IMR-90 (cell line): ENCODE measurements around the gene CSF2RB. TPM values are rescaled to one million over a fixed set of nuclear protein-coding genes. Genes with fewer than 3 reads are reported as not detected.

Source experiments
- ATAC-seq: fragments of 200-7000 bp; cut with Tn5 transposase; 2 replicates; pipeline ENCODE4 v1.9.1; 2020; ENCODE audit warnings: low read depth, mild to moderate bottlenecking, moderate library complexity
- BruUV-seq: library from RNA; stranded (reverse); fragments of 400-500 nt; replicated peaks from 2 replicates; lab custom pipeline; 2021; lab: Mats Ljungman, UMichigan
- CTCF ChIA-PET: fragments of 300-600 bp; formaldehyde crosslinking; extraction: SDS; loops from one replicate; lab custom pipeline; 2021; ENCODE audit warnings: antibody characterized with exemption; lab: Yijun Ruan, JAX
- POLR2A ChIA-PET: fragments of 300-600 bp; sonication (Branson Sonifier 250); formaldehyde crosslinking; loops from one replicate; lab custom pipeline; 2022; ENCODE audit warnings: antibody characterized with exemption; ENCODE audit not compliant: unreplicated experiment; lab: Charles Lee
- DNase-seq: peaks from one replicate; pipeline ENCODE4 v3.0.0; 2013
- H2AFZ ChIP-seq: replicated peaks from 2 replicates; pipeline ENCODE3; 2013; ENCODE audit warnings: low read length, mild to moderate bottlenecking; ENCODE audit not compliant: poor library complexity
- H2AK5ac ChIP-seq: 2 replicates; pipeline ENCODE4 v1.6.1; 2013; ENCODE audit warnings: low read depth, low read length, inconsistent platforms
- H2AK9ac ChIP-seq: replicated peaks from 2 replicates; pipeline ENCODE3; 2013; ENCODE audit warnings: mild to moderate bottlenecking, low read depth, low read length, moderate library complexity; ENCODE audit not compliant: poor library complexity
- H2BK120ac ChIP-seq: 2 replicates; pipeline ENCODE4 v1.6.1; 2013; ENCODE audit warnings: low read depth, low read length, inconsistent platforms
- H2BK15ac ChIP-seq: 3 replicates; pipeline ENCODE4 v1.6.1; 2013; ENCODE audit warnings: low read depth, low read length, inconsistent platforms
- H2BK20ac ChIP-seq: 2 replicates; pipeline ENCODE4 v1.6.1; 2013; ENCODE audit warnings: low read depth, mild to moderate bottlenecking, inconsistent platforms, low read length, moderate library complexity
- H2BK5ac ChIP-seq: 2 replicates; pipeline ENCODE4 v1.6.1; 2013; ENCODE audit warnings: mild to moderate bottlenecking, low read depth, low read length, inconsistent platforms; ENCODE audit not compliant: poor library complexity, severe bottlenecking
- H3K14ac ChIP-seq: replicated peaks from 2 replicates; pipeline ENCODE4 v1.6.1; 2013; ENCODE audit warnings: low read depth, low read length, inconsistent platforms
- H3K18ac ChIP-seq: 2 replicates; pipeline ENCODE4 v1.6.1; 2013; ENCODE audit warnings: low read depth, low read length, control low read depth
- H3K23ac ChIP-seq: 2 replicates; pipeline ENCODE4 v1.6.1; 2013; ENCODE audit warnings: low read depth, low read length, inconsistent platforms
- H3K27ac ChIP-seq: 2 replicates; pipeline ENCODE4 v1.5.1; 2013; ENCODE audit warnings: mild to moderate bottlenecking, control low read depth, low read length; ENCODE audit not compliant: insufficient read depth
- H3K27me3 ChIP-seq: 2 replicates; pipeline ENCODE4 v1.6.1; 2013; ENCODE audit warnings: low read length; ENCODE audit not compliant: control insufficient read depth, insufficient read depth
- H3K36me3 ChIP-seq: 2 replicates; pipeline ENCODE4 v1.6.1; 2013; ENCODE audit warnings: low read length, mixed read lengths; ENCODE audit not compliant: control insufficient read depth, insufficient read depth
- H3K4ac ChIP-seq: 2 replicates; pipeline ENCODE4 v1.6.1; 2013; ENCODE audit warnings: low read depth, low read length, inconsistent platforms
- H3K4me1 ChIP-seq: 2 replicates; pipeline ENCODE4 v1.6.1; 2013; ENCODE audit warnings: low read length, mixed read lengths; ENCODE audit not compliant: control insufficient read depth, insufficient read depth
- H3K4me2 ChIP-seq: 2 replicates; pipeline ENCODE4 v1.6.1; 2013; ENCODE audit warnings: low read depth, mild to moderate bottlenecking, control low read depth, low read length, moderate library complexity
- H3K4me3 ChIP-seq: 2 replicates; pipeline ENCODE4 v1.5.1; 2013; ENCODE audit warnings: low read depth, mild to moderate bottlenecking, control low read depth, low read length, moderate library complexity; ENCODE audit not compliant: insufficient read depth
- H3K56ac ChIP-seq: 2 replicates; pipeline ENCODE4 v1.6.1; 2013; ENCODE audit warnings: low read length, inconsistent platforms; ENCODE audit not compliant: insufficient read depth; ENCODE audit errors: extremely low read depth
- H3K79me1 ChIP-seq, 2 experiments: 2 replicates each; pipeline ENCODE4 v1.6.1; 2013; ENCODE audit warnings: low read length in 2 of 2, inconsistent platforms in 1 of 2, low read depth in 1 of 2
- H3K9ac ChIP-seq: 2 replicates; pipeline ENCODE4 v1.6.1; 2013; ENCODE audit warnings: low read depth, low read length, control low read depth
- H3K9me1 ChIP-seq: 2 replicates; pipeline ENCODE4 v1.6.1; 2013; ENCODE audit warnings: low read length, inconsistent platforms; ENCODE audit not compliant: insufficient read depth
- H3K9me3 ChIP-seq: 2 replicates; pipeline ENCODE4 v1.6.1; 2013; ENCODE audit warnings: low read length; ENCODE audit not compliant: control insufficient read depth, insufficient read depth
- H4K20me1 ChIP-seq: 2 replicates; pipeline ENCODE4 v1.6.1; 2013; ENCODE audit warnings: low read length, inconsistent platforms; ENCODE audit not compliant: insufficient read depth
- H4K5ac ChIP-seq: 2 replicates; pipeline ENCODE4 v1.6.1; 2013; ENCODE audit warnings: mild to moderate bottlenecking, low read depth, low read length, control low read depth
- H4K8ac ChIP-seq, 2 experiments: 2 replicates each; pipeline ENCODE4 v1.6.1; 2013; ENCODE audit warnings: low read depth in 2 of 2, low read length in 2 of 2, control low read depth in 1 of 2, inconsistent platforms in 1 of 2
- H4K91ac ChIP-seq: 2 replicates; pipeline ENCODE4 v1.6.1; 2013; ENCODE audit warnings: low read depth, low read length, inconsistent platforms; ENCODE audit not compliant: insufficient read depth
- CHD1 ChIP-seq: IDR thresholded peaks from 2 replicates; pipeline ENCODE4 v1.6.1; 2012; ENCODE audit warnings: low read depth, low read length, improper control_type of control experiment
- CTCF ChIP-seq: conservative IDR thresholded peaks from 2 replicates; pipeline ENCODE4 v1.5.1; 2012; ENCODE audit warnings: mild to moderate bottlenecking, low read depth, low read length, improper control_type of control experiment
- MAFK ChIP-seq: IDR thresholded peaks from 2 replicates; pipeline ENCODE4 v1.6.1; 2012; ENCODE audit warnings: low read depth, low read length, improper control_type of control experiment
- RCOR1 ChIP-seq: IDR thresholded peaks from 2 replicates; pipeline ENCODE4 v1.6.1; 2012; ENCODE audit warnings: mild to moderate bottlenecking, low read length, improper control_type of control experiment; ENCODE audit not compliant: insufficient replicate concordance
- RFX5 ChIP-seq: IDR thresholded peaks from 2 replicates; pipeline ENCODE4 v1.8.0; 2012; ENCODE audit warnings: low read depth, mild to moderate bottlenecking, low read length, moderate library complexity
- WGBS, 2 experiments: methylation state at CpG; one replicate each; pipeline versions ENCODE4 v1.1.5 to v1.1.7; 2013; ENCODE audit warnings: missing lambda C conversion rate in 2 of 2; ENCODE audit not compliant: insufficient read length in 1 of 2; ENCODE audit errors: extremely low coverage in 2 of 2; 5-methylcytosine and 5-hydroxymethylcytosine counted together
- dilution Hi-C: fragments of 300-500 bp; cut with HindIII; formaldehyde crosslinking; loops from one replicate; pipeline ENCODE4 v1.14.3; 2018; ENCODE audit warnings: low sequenced_read_pairs; ENCODE audit not compliant: unreplicated experiment
- in situ Hi-C: fragments of 300-500 bp; cut with MboI; formaldehyde crosslinking; loops from 3 replicates; pipeline ENCODE4 v1.14.3; 2019; ENCODE audit warnings: low sequenced_read_pairs, inconsistent platforms, mixed read lengths
- intact Hi-C: fragments of 100-400 bp; cut with micrococcal nuclease; formaldehyde crosslinking; loops from 2 replicates; pipeline ENCODE4 v1.10.0; 2022
- polyA plus RNA-seq, 3 experiments: library from polyadenylated mRNA; depleted of rRNA; stranded (reverse); fragments of >200 nt; gene quantifications; 2 replicates each; pipeline ENCODE4 v1.2.3, GENCODE V29; 2012; ENCODE audit warnings: low replicate concordance in 1 of 3
- total RNA-seq: library from RNA; depleted of rRNA; stranded (reverse); fragments of >200 nt; gene quantifications from 2 replicates; pipeline ENCODE4 v1.2.3, GENCODE V29; 2012

CSF2RB gene
- total and polyA plus RNA-seq, 2 of the 4 experiments (the other 2 are of a cell fraction), result not detected

GRCh38 chr22:36977401-36977861 is 64.0 kb downstream of the CSF2RB start:
- no TSS peak for BruUV-seq
- intact Hi-C loops (no loop called here), in situ Hi-C loops (no loop called here), dilution Hi-C loops (no loop called here)
- H2AFZ ChIP-seq, result peak overlapping the region; percentile 91
- H3K18ac ChIP-seq, result no peak overlapping the region
- no peak overlapping the region for H2AK5ac ChIP-seq
- H2AK9ac ChIP-seq, result no peak overlapping the region
- H3K9ac ChIP-seq, result peak overlapping the region; percentile 44
- TF ChIP-seq MAFK (no peak), CHD1 (no peak), RCOR1 (no peak), RFX5 (no peak), CTCF (peak; percentile 36; the same call in 1 of the 2 replicates)
- peak; percentile 9 for DNase-seq
- H2BK15ac ChIP-seq, result no peak overlapping the region
- no peaks in the 10 kb centered on the region for H3K36me3 ChIP-seq
- no peaks in the 10 kb centered on the region for H3K4me1 ChIP-seq
- H3K4ac ChIP-seq, result no peak overlapping the region
- H4K8ac ChIP-seq, result peak overlapping the region; percentile 8 to 69; a peak in 3 of 4 replicates
- no peaks in the 10 kb centered on the region for H3K9me1 ChIP-seq
- H3K4me2 ChIP-seq, result peak overlapping the region; percentile 79
- H3K23ac ChIP-seq, result no peak overlapping the region
- H2BK20ac ChIP-seq, result no peak overlapping the region
- H3K56ac ChIP-seq, result no peak overlapping the region
- no peak overlapping the region for H4K5ac ChIP-seq
- no peak overlapping the region for H4K91ac ChIP-seq
- no peaks in the 10 kb centered on the region for H3K9me3 ChIP-seq
- no peaks in the 10 kb centered on the region for H3K79me1 ChIP-seq
- no peak overlapping the region for H2BK5ac ChIP-seq
- POLR2A ChIA-PET, result no interaction called here
- H2BK120ac ChIP-seq, result no peak overlapping the region
- WGBS, 2 experiments, result 10% methylated on average over 2 of the region's 13 CpGs; no CpG with 5 or more reads in 1 of the 2 experiments
- H3K27me3 ChIP-seq, result peaks cover 20% of the 10 kb centered on the region
- ATAC-seq, result peak; percentile 38
- H3K4me3 ChIP-seq, result peak overlapping the region; percentile 36
- no peak overlapping the region for H3K14ac ChIP-seq
- H3K27ac ChIP-seq, result no peak overlapping the region
- H4K20me1 ChIP-seq, result no peaks in the 10 kb centered on the region
- CTCF ChIA-PET, result interaction anchor here (0.6 to 1.6 kb wide), 6 partner anchors 13 to 430 kb away, joined by 3 to 7 read pairs (median 4); no protein-coding TSS in a partner anchor
